GM12872 (cell line): ENCODE measurements around the gene SSNA1.

Experiments used
- TF ChIP-seq, protein P1 (sequence below): IDR thresholded peaks from 3 replicates; pipeline ENCODE4 v1.5.1; 2011; ENCODE audit warnings: low read depth, mild to moderate bottlenecking, low read length, moderate library complexity; ENCODE audit not compliant: insufficient read depth

SSNA1 gene

DNA sequence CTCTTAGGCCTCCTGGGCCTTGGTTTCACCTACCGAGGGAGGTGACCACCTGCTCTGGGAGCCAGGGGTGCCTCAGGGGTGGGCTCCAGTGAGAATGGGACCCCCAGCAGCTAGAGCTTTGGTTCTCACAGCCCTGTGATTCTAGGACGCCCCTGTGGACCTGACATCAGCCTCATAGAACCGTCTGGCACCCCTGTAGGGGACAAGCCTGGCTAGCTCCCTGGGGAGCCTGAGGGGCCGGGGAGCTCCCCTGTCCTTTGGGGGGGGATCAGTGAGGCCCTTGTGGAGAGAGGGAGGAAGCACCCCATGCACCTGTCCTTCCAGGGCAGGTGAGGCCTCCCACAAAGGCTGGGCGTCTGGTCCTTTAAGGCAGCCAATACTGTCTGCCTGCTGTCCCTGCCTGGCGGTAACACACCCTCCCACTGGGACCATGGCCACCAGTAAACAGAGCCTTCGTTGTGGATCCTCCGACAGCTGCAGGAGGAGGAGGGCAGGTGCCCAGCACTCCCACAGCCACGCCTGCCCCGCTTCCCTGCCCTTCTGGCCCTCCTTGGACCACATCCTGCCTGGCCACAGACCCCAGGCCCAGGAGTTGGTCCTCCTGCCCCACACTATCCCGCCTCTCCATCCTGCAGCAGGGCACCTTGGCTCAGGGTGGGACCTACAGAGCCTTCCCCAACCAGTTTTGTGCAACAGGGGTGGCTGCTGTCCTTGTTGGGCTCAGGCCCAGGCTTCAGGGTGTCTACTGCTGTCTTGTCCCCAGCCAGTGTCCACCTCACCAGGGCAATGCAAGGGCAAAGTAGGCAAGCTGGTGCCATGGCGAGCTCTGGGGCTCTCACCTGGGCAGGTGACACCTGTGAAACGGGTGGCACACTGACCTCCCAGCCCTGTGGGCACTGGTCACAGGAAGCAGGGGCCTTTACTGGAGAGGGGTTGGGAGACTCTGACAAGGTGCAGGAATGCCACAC lies 49.6 kb downstream of the SSNA1 start:
- TF ChIP-seq, protein P1, sequence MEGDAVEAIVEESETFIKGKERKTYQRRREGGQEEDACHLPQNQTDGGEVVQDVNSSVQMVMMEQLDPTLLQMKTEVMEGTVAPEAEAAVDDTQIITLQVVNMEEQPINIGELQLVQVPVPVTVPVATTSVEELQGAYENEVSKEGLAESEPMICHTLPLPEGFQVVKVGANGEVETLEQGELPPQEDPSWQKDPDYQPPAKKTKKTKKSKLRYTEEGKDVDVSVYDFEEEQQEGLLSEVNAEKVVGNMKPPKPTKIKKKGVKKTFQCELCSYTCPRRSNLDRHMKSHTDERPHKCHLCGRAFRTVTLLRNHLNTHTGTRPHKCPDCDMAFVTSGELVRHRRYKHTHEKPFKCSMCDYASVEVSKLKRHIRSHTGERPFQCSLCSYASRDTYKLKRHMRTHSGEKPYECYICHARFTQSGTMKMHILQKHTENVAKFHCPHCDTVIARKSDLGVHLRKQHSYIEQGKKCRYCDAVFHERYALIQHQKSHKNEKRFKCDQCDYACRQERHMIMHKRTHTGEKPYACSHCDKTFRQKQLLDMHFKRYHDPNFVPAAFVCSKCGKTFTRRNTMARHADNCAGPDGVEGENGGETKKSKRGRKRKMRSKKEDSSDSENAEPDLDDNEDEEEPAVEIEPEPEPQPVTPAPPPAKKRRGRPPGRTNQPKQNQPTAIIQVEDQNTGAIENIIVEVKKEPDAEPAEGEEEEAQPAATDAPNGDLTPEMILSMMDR: no peak
